ENCODE results near the gene PAGR1.
"Not testable (repeated sequence)": the region's sequence is repeated elsewhere in the genome, so short reads cannot be mapped to it uniquely, and the experiment has no call there.

PAGR1 gene

DNA sequence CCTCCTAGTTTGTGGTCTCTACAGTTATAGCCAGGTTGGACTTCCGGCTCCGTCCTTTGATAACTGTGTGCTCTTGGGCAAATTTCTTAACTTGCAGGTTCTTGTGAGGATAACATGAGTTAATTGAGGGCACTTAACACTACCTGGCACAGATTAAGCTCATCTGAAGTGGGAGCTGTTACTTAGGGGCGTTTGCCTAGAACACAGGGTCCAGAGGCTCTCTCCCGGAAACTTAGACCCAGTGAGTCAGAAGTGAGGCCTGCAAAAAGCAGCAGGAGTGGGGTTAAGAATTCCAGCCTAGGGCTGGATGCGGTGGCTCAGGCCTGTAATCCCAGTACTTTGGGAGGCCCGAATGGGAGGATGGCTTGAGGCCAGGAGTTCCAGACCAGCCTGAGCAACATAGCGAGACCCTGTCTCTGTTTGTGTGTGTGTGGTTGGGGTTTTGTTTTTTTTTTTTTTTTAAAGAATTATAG, 5.7 kb downstream of the PAGR1 start:
- TF ChIP-seq, protein P1, sequence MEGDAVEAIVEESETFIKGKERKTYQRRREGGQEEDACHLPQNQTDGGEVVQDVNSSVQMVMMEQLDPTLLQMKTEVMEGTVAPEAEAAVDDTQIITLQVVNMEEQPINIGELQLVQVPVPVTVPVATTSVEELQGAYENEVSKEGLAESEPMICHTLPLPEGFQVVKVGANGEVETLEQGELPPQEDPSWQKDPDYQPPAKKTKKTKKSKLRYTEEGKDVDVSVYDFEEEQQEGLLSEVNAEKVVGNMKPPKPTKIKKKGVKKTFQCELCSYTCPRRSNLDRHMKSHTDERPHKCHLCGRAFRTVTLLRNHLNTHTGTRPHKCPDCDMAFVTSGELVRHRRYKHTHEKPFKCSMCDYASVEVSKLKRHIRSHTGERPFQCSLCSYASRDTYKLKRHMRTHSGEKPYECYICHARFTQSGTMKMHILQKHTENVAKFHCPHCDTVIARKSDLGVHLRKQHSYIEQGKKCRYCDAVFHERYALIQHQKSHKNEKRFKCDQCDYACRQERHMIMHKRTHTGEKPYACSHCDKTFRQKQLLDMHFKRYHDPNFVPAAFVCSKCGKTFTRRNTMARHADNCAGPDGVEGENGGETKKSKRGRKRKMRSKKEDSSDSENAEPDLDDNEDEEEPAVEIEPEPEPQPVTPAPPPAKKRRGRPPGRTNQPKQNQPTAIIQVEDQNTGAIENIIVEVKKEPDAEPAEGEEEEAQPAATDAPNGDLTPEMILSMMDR (IDR thresholded peaks at IDR 0.05; ENCODE audit: low read length, missing control alignments): no peak
- peak overlapping the region; percentile 96 for H3K4me3 ChIP-seq (replicated peaks; ENCODE audit: low read depth, low read length)
- DNase-seq (ENCODE audit: low read depth): peak; percentile 75

GRCh38 chr16:29824589-29825144, 8.7 kb downstream of the PAGR1 start:
- no peak overlapping the region for H3K4me3 ChIP-seq (replicated peaks; ENCODE audit: low read depth, low read length)
- peak; percentile 62 for DNase-seq (ENCODE audit: low read depth)

DNA sequence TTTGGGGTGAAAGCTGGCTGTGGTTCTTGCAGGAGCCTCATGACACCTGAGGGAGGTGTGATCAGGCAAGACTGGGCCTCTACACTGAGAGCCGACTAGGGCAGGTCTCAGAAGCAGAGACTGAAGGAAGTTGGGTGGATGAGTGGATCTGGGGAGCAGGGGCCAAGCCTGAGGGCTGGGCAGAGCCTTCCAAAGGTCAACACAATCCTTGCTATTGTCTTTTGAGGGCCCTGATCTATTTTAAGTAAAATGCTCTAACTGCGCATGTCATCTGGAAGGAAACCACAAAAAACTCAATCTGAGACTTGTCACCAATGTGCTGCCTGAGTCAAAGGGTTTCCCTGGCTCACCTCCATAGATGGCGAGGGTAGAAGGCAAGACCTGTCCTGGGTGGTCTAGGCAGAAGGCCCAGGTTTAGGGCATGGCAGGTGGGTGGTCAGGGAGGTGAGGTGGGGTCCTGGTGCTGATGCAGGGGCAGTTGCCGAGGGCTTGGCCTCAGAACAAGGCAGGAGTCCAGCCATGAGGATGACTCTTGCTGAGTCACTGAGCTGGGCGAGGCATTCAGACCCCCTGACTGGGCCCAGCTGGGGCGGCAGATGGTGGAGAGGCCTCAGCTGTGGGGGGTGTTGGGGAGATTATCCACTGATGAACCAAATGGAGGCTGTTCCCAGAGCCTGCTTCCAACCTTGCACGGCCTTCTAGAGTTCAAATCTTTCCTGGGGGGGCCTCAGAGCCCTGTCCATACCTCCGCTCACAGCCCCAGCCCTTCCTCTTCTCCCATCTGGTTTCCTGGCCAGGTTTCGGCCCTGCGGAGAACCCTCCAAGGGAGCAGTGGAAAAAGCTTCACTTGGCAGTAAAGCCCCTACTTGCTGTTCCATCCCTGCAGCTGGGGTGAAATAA, 9.4 kb downstream of the PAGR1 start:
- TF ChIP-seq, protein P1 (IDR thresholded peaks at IDR 0.05; ENCODE audit: low read length, missing control alignments): no peak
- DNase-seq (ENCODE audit: low read depth): peak; percentile 73
- H3K4me3 ChIP-seq (replicated peaks; ENCODE audit: low read depth, low read length): no peak overlapping the region

More at GRCh38 chr16:29824589-29825144, 8.7 kb downstream of the PAGR1 start:
- TF ChIP-seq, protein P1 (IDR thresholded peaks at IDR 0.05; ENCODE audit: low read length, missing control alignments): no peak

GRCh38 chr16:29826342-29826695, 10.4 kb downstream of the PAGR1 start:
- TF ChIP-seq, protein P1 (IDR thresholded peaks at IDR 0.05; ENCODE audit: low read length, missing control alignments): no peak
- no peak for DNase-seq (ENCODE audit: low read depth)
- no peak overlapping the region for H3K4me3 ChIP-seq (replicated peaks; ENCODE audit: low read depth, low read length)

DNA sequence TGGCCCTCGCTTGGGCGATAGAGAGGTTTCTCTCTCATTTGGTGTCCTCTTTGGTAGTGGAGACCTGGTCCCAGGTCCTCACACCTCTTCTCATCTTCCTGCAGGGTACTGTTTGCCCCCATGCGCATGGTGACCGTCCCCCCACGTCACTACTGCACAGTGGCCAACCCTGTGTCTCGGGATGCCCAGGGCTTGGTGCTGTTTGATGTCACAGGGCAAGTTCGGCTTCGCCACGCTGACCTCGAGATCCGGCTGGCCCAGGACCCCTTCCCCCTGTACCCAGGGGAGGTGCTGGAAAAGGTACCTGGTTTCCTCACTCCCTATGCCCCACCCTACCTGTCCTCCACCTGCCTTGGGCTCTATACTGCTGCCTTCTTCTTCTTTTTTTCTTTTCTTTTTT, 14.8 kb downstream of the PAGR1 start:
- TF ChIP-seq, protein P1 (IDR thresholded peaks at IDR 0.05; ENCODE audit: low read length, missing control alignments): no peak
- no peak for DNase-seq (ENCODE audit: low read depth)
- H3K4me3 ChIP-seq (replicated peaks; ENCODE audit: low read depth, low read length): no peak overlapping the region

DNA sequence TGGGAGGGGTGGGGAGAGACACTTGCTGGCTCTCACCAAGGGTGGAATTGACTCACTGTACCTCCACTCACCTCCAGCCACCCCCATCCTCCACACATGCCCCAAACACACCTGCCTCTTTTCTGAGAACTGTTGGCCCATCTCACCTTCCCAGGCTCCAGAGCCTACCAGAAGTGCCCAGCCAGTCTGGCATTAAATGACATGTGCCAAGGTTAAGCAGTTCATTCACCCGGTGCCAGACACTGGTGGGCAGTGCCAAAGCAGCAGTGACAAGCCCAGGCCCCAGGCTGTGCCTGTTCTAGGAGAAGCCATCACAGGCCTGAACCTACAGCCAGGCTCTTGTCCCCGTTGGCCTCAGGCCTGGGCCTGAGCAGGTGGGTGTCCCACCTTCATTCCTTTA, 15.5 kb downstream of the PAGR1 start:
- no peak overlapping the region for H3K4me3 ChIP-seq (replicated peaks; ENCODE audit: low read depth, low read length)
- TF ChIP-seq, protein P1 (IDR thresholded peaks at IDR 0.05; ENCODE audit: low read length, missing control alignments): no peak
- DNase-seq (ENCODE audit: low read depth): no peak

DNA sequence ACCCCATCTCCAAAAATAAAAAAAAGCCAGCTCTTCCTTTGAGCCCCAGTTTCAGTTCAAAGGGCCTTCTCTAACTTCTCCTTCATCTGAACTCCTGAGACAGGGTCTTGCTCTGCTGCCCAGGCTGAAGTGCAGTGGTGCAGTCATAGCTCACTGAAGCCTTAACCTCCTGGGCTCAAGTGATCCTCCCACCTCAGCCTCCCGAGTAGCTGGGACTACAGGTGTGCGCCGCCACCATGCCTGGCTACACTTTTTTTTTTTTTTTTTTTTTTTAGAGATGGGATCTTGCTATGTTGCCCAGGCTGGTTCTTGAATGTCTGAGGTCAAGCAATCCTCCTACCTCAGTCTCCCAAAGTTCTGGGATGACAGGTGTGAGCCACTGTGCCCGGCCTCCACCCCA, 17.3 kb downstream of the PAGR1 start:
- DNase-seq (ENCODE audit: low read depth); H3K4me3 ChIP-seq (replicated peaks; ENCODE audit: low read depth, low read length): not testable (repeated sequence)
